ENCODE data around the gene SS18L1. TPM values are rescaled to one million over a fixed set of nuclear protein-coding genes. Genes with fewer than 3 reads are reported as not detected.

The SS18L1 gene
- total and polyA plus RNA-seq, 10 of the 15 experiments (the other 5 are each of a cell fraction or from before 2014, with no cell fraction given): 1.8 to 20.0 (median 6.6) TPM

DNA sequence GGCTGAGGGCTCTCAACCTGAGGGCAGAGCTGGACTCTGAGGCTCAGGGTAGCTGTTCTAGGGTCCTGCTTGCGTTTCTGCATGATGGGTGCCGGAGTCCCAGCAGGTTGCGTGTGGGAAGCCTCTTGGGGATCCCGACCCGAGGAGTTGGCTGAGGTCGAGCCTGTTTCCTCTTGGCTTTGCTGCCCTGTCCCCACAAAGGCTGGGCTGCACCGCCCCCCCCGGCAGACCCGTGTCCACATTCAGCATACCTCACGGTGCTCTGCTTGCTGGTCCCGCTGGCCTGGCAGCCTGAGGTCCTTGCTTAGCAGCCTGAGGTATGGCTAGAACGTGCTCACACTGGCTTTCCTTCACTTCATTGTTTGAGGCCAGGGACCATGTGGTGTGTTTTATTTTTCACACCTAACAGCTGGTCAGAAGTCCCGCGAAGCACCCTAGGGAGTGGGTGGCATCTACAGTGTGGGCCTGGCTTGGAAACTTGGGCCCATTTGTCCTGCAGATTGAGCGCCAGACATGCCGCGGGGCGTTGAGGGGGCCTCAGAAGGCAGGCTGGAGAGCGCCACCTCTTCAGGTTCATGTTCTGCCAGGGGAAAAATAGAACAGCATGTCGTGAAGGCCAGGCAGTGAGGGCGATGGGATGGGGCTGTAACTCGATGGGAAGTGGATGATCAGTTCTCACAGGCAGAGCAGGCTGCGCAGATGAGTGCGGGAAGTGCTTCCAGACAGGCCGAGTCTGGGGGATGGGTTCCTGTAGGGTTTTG, 11.8 kb upstream of the SS18L1 start:
- Histone ChIP-seq H2AFZ (ENCODE audit: control insufficient read depth, low read depth, low read length) (no peak overlapping the region), H3K27me3 (replicated peaks in 1 of 2; ENCODE audit: control insufficient read depth in 2 of 2, insufficient read depth in 2 of 2, low read length in 1 of 2) (no peaks in the 10 kb centered on the region), H4K20me1 (ENCODE audit: control insufficient read depth, insufficient read depth) (peaks cover 4% of the 10 kb centered on the region; the same call in 1 of the 2 replicates), H3K9me3 (replicated peaks; ENCODE audit: control insufficient read depth, insufficient read depth, low read length) (no peaks in the 10 kb centered on the region), H3K36me3 (ENCODE audit: control insufficient read depth in 2 of 2, insufficient read depth in 2 of 2, low read length in 1 of 2) (peaks cover 35 to 40% of the 10 kb centered on the region in 2 experiments), H3K4me2 (ENCODE audit: control insufficient read depth, insufficient read depth) (no peak overlapping the region), H3K4me1 (ENCODE audit: control insufficient read depth, insufficient read depth, low read length) (no peaks in the 10 kb centered on the region; the same call in 1 of the 2 replicates), H3K27ac (ENCODE audit: control insufficient read depth, insufficient read depth) (no peak overlapping the region), H3K79me2 (ENCODE audit: control insufficient read depth, insufficient read depth, low read length) (no peaks in the 10 kb centered on the region; the same call in none of the 2 replicates), H3K4me3 (no peak overlapping the region), H3K9ac (ENCODE audit: control insufficient read depth, insufficient read depth, low read length) (no peak overlapping the region)
- DNase-seq (ENCODE audit: low read depth, low spot score): no peak
- in situ Hi-C loops (cut with MboI): no loop called here
- CTCF ChIA-PET: interaction anchor here (2.4 kb wide), 1 partner anchor 10 kb away, joined by 6 read pairs; no protein-coding TSS in a partner anchor
- RAD21 ChIA-PET (ENCODE audit: unreplicated experiment): no interaction called here
- no TSS peak for BruUV-seq (replicated peaks)
- FAIRE-seq: no peak
- TF ChIP-seq RAD51 (IDR thresholded peaks at IDR 0.05) (no peak), TBL1XR1 (IDR thresholded peaks at IDR 0.05; ENCODE audit: low read depth, low read length) (no peak), ZZZ3 (IDR thresholded peaks at IDR 0.05; ENCODE audit: control insufficient read depth, insufficient read length, low read depth) (no peak), JUNB (IDR thresholded peaks at IDR 0.05) (no peak)
- TF ChIP-seq, protein P1, sequence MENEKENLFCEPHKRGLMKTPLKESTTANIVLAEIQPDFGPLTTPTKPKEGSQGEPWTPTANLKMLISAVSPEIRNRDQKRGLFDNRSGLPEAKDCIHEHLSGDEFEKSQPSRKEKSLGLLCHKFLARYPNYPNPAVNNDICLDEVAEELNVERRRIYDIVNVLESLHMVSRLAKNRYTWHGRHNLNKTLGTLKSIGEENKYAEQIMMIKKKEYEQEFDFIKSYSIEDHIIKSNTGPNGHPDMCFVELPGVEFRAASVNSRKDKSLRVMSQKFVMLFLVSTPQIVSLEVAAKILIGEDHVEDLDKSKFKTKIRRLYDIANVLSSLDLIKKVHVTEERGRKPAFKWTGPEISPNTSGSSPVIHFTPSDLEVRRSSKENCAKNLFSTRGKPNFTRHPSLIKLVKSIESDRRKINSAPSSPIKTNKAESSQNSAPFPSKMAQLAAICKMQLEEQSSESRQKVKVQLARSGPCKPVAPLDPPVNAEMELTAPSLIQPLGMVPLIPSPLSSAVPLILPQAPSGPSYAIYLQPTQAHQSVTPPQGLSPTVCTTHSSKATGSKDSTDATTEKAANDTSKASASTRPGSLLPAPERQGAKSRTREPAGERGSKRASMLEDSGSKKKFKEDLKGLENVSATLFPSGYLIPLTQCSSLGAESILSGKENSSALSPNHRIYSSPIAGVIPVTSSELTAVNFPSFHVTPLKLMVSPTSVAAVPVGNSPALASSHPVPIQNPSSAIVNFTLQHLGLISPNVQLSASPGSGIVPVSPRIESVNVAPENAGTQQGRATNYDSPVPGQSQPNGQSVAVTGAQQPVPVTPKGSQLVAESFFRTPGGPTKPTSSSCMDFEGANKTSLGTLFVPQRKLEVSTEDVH (IDR thresholded peaks at IDR 0.05; ENCODE audit: low read depth, partially characterized antibody): no peak
- SMC1A ChIA-PET (ENCODE audit: uncharacterized antibody, unreplicated experiment): no interaction called here
- intact Hi-C loops (cut with micrococcal nuclease; ENCODE audit: unreplicated experiment): no loop called here
- POLR2A ChIA-PET: no interaction called here
- no peak for ATAC-seq
- WGBS (ENCODE audit: insufficient coverage, insufficient replicate concordance, low lambda C conversion rate, missing lambda C conversion rate): 97% methylated on average over 25 of the region's 25 CpGs
